Measurements from ENCODE around the gene AKAP17A.

Gene AKAP17A

GRCh38 chrX:1598021-1598875, 6.8 kb downstream of the AKAP17A start:
- H3K27ac ChIP-seq: no peak overlapping the region
- TF ChIP-seq ZFX (IDR thresholded peaks at IDR 0.05): no peak

GRCh38 chrX:1598876-1599790, 7.7 kb downstream of the AKAP17A start:
- no peak overlapping the region for H3K27ac ChIP-seq
- TF ChIP-seq ZFX (IDR thresholded peaks at IDR 0.05): no peak
- no peak for TF ChIP-seq CTCF (conservative IDR thresholded peaks at IDR 0.05)

GRCh38 chrX:1599791-1600405, 8.5 kb downstream of the AKAP17A start:
- no peak overlapping the region for H3K27ac ChIP-seq
- no peak for TF ChIP-seq ZFX (IDR thresholded peaks at IDR 0.05)
- no peak for TF ChIP-seq CTCF (conservative IDR thresholded peaks at IDR 0.05)

- TF ChIP-seq CTCF (conservative IDR thresholded peaks at IDR 0.05) (no peak), ZFX (IDR thresholded peaks at IDR 0.05) (no peak)
- H3K27ac ChIP-seq: no peak overlapping the region
Observed at GRCh38 chrX:1600406-1601050, 9.1 kb downstream of the AKAP17A start.

- TF ChIP-seq CTCF (conservative IDR thresholded peaks at IDR 0.05) (no peak), ZFX (IDR thresholded peaks at IDR 0.05) (no peak)
- H3K27ac ChIP-seq: no peak overlapping the region
Observed at GRCh38 chrX:1601051-1601767, 9.8 kb downstream of the AKAP17A start.

GRCh38 chrX:1601768-1602085, 10.3 kb downstream of the AKAP17A start:
- H3K27ac ChIP-seq: no peak overlapping the region
- TF ChIP-seq CTCF (conservative IDR thresholded peaks at IDR 0.05) (no peak), ZFX (IDR thresholded peaks at IDR 0.05) (no peak)

GRCh38 chrX:1602299-1602698, 10.9 kb downstream of the AKAP17A start:
- TF ChIP-seq CTCF (conservative IDR thresholded peaks at IDR 0.05) (no peak), ZFX (IDR thresholded peaks at IDR 0.05) (no peak)
- H3K27ac ChIP-seq: no peak overlapping the region
